SK-N-SH (cell line): ENCODE results near the gene WIZ.

Experiments
- EP300 ChIP-seq, 2 experiments: IDR thresholded peaks; 2 replicates each; pipeline versions ENCODE4 v1.4.0 to v1.6.1; 2012; ENCODE audit warnings: borderline replicate concordance in 1 of 2, low read depth in 1 of 2, low read length in 1 of 2
- EZH2phosphoT487 ChIP-seq: fragments of 200-600 bp; sonication (generic); IDR thresholded peaks from 2 replicates; pipeline ENCODE4 v1.6.1; 2017; ENCODE audit warnings: low read depth, mixed run types, mild to moderate bottlenecking, antibody characterized with exemption, moderate library complexity, borderline replicate concordance
- JUND ChIP-seq: IDR thresholded peaks from 2 replicates; pipeline ENCODE4 v1.4.0; 2012
- POLR2AphosphoS5 ChIP-seq: IDR thresholded peaks from 2 replicates; pipeline ENCODE4 v1.6.1; 2012; ENCODE audit warnings: low read depth, low read length
- RAD21 ChIP-seq: IDR thresholded peaks from 2 replicates; pipeline ENCODE4 v1.6.1; 2012; ENCODE audit warnings: mild to moderate bottlenecking, low read length
- RCOR1 ChIP-seq: fragments of 150-350 bp; IDR thresholded peaks from 2 replicates; pipeline ENCODE4 v1.6.1; 2017; ENCODE audit warnings: antibody characterized with exemption, low read length
- SMC3 ChIP-seq: IDR thresholded peaks from 2 replicates; pipeline ENCODE4 v1.6.1; 2012; ENCODE audit warnings: low read depth, low read length, improper control_type of control experiment
- YY1 ChIP-seq: IDR thresholded peaks from 2 replicates; pipeline ENCODE4 v1.4.0; 2012; ENCODE audit warnings: low read depth, mild to moderate bottlenecking
- TF ChIP-seq, protein P1 (sequence below): IDR thresholded peaks from 2 replicates; pipeline ENCODE4 v1.4.0; 2012; ENCODE audit warnings: low read depth
- TF ChIP-seq, protein P2 (sequence below): fragments of 200-600 bp; sonication (generic); IDR thresholded peaks from 2 replicates; pipeline ENCODE4 v1.6.1; 2017; ENCODE audit warnings: antibody characterized with exemption, mild to moderate bottlenecking, moderate library complexity
- TF ChIP-seq, protein P3 (sequence below): IDR thresholded peaks from 2 replicates; pipeline ENCODE4 v1.6.1; 2012; ENCODE audit warnings: mild to moderate bottlenecking, low read depth, low read length, moderate library complexity

DNA sequence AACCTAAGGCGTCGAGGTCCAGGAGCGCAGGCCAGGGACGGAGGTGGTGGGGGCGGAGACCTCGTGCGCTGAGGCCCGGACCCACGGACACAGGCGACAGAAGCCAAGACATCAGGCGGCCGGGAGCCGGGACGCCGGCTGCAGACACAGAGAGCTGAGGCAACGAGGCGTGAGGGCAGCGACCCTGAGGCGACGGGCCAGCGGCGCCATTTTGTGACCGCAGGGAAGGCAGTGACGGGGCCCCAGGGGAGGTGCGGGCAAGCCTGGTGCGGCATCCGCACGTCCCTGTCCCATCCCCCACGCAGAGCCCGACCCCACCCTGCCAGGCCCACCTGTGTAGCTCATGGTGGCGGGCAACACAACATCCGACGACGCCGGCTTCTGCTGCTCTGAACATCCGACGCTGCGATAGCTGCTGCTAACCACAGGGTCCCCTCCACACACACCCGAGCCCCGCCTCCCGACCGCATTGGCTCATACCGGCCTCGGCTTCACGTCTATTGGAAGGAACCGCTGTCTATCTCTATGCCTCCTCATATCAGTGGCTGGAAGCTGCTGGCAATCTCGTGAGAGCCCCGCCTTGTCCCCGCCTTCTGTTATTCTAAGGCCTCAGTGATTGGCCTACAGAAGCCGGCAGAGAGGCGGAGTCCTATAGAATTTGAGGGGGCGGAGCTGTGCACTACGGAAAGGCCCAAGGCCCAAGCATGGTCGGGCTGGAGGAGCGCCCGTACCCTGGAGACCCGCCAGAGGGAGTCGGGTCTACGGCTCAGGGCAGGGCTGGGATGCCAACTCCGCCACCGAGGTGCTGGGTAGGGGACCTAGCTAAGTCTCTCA is 31.0 kb downstream of the WIZ start, which contains the start of gene AKAP8L:
- TF ChIP-seq RCOR1, result peak; percentile 70; the same call in 1 of the 2 replicates
- no peak for TF ChIP-seq EP300 (IDR thresholded peaks at IDR 0.05; ENCODE audit: borderline replicate concordance in 1 of 2, low read depth in 1 of 2, low read length in 1 of 2)
- no peak for TF ChIP-seq JUND
- TF ChIP-seq, protein P1, sequence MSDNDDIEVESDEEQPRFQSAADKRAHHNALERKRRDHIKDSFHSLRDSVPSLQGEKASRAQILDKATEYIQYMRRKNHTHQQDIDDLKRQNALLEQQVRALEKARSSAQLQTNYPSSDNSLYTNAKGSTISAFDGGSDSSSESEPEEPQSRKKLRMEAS, result peak; percentile 60
- TF ChIP-seq, protein P2, sequence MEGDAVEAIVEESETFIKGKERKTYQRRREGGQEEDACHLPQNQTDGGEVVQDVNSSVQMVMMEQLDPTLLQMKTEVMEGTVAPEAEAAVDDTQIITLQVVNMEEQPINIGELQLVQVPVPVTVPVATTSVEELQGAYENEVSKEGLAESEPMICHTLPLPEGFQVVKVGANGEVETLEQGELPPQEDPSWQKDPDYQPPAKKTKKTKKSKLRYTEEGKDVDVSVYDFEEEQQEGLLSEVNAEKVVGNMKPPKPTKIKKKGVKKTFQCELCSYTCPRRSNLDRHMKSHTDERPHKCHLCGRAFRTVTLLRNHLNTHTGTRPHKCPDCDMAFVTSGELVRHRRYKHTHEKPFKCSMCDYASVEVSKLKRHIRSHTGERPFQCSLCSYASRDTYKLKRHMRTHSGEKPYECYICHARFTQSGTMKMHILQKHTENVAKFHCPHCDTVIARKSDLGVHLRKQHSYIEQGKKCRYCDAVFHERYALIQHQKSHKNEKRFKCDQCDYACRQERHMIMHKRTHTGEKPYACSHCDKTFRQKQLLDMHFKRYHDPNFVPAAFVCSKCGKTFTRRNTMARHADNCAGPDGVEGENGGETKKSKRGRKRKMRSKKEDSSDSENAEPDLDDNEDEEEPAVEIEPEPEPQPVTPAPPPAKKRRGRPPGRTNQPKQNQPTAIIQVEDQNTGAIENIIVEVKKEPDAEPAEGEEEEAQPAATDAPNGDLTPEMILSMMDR, result peak; percentile 66
- TF ChIP-seq POLR2AphosphoS5, result peak; percentile 73
- TF ChIP-seq RAD21, result peak; percentile 73
- no peak for TF ChIP-seq EZH2phosphoT487
- TF ChIP-seq, protein P3, sequence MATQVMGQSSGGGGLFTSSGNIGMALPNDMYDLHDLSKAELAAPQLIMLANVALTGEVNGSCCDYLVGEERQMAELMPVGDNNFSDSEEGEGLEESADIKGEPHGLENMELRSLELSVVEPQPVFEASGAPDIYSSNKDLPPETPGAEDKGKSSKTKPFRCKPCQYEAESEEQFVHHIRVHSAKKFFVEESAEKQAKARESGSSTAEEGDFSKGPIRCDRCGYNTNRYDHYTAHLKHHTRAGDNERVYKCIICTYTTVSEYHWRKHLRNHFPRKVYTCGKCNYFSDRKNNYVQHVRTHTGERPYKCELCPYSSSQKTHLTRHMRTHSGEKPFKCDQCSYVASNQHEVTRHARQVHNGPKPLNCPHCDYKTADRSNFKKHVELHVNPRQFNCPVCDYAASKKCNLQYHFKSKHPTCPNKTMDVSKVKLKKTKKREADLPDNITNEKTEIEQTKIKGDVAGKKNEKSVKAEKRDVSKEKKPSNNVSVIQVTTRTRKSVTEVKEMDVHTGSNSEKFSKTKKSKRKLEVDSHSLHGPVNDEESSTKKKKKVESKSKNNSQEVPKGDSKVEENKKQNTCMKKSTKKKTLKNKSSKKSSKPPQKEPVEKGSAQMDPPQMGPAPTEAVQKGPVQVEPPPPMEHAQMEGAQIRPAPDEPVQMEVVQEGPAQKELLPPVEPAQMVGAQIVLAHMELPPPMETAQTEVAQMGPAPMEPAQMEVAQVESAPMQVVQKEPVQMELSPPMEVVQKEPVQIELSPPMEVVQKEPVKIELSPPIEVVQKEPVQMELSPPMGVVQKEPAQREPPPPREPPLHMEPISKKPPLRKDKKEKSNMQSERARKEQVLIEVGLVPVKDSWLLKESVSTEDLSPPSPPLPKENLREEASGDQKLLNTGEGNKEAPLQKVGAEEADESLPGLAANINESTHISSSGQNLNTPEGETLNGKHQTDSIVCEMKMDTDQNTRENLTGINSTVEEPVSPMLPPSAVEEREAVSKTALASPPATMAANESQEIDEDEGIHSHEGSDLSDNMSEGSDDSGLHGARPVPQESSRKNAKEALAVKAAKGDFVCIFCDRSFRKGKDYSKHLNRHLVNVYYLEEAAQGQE, result 0 out of 2 replicates have a peak, but pooled peaks have one; percentile 15
- TF ChIP-seq YY1, result peak; percentile 90
- TF ChIP-seq SMC3, result peak; percentile 73
